ENCODE data around the gene PTGDS.

Gene PTGDS

DNA sequence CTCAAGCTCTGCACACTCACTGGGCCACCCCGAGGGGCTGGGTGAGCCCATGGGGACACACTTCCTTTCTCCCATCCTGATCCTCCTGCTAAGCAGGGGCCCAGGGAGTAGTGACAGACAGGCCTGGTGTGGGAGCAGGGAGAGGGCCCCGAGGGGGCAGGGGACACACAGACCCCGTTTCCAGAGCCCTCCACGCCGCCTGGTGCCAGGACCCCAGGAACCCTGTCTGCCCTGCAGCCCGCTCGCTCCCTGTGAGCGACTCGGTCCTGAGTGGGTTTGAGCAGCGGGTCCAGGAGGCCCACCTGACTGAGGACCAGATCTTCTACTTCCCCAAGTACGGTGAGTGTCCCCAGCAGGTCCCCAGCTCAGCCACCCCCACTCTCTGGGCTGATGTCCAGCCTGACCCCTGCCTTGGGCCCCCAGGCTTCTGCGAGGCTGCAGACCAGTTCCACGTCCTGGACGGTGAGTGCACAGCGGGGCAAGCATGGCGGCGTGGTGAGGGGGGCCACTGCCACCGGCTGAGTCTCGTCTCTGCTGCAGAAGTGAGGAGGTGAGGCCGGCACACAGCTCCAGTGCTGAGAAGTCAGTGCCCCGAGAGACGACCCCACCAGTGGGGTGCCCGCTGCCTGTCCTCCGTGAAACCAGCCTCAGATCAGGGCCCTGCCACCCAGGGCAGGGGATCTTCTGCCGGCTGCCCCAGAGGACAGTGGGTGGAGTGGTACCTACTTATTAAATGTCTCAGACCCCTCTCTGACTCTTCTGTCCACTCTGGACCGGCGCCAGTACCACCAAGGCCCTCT, 30.9 kb upstream of the PTGDS start:
- no peak for DNase-seq (ENCODE audit: low spot score)

DNA sequence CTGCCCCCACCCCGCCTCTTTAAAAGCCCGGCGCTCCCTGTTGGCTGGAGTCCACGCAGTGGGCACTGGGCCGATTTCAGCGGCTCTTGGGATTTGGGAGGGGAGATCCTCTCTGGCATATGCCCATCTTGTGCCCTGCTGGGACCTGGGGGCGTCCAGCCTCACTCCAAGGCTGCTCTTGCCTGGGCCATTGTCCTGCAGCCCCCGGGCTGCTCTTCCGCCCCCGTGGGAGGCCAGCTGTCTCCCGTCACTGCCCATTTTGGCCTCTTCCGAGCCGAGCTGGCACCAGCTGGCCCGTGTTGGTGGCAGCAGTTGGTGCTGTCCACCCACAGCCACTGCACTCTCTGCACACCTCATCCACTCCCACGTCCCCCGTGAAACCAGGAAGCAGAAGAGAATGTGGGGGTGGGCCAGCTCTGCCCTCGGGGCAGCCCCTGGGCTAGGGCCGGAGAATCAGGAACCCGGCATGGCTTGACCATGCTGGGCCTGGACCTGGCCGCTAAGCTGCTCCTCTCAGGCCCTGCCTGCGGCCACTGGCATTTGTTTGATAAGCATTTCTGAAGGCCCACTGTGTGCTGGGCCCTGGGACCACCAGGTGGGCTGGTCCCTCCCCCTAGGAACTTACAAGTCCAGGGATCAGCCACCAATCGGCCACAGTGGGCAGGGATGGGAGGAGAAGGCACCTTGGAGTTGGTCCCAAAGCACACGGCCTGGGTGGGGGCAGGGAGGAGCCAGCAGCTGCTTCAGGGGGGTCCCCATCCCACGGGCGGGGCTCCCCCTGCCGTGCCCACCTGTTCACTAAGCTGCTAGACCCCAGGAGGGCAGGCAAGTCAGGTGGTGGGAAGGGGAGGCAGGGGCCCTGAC, 30.0 kb upstream of the PTGDS start:
- no peak for DNase-seq (ENCODE audit: low spot score)

- peak; percentile 78 for DNase-seq (ENCODE audit: low spot score)
Observed at GRCh38 chr9:136947955-136948510, 29.3 kb upstream of the PTGDS start.

GRCh38 chr9:136949239-136949816, 28.0 kb upstream of the PTGDS start:
- no peak for DNase-seq (ENCODE audit: low spot score)

- peak; percentile 97 for DNase-seq (ENCODE audit: low spot score)
Observed at GRCh38 chr9:136949817-136950655, 27.3 kb upstream of the PTGDS start.

GRCh38 chr9:136950656-136951276, 26.5 kb upstream of the PTGDS start:
- DNase-seq (ENCODE audit: low spot score) = no peak

DNA sequence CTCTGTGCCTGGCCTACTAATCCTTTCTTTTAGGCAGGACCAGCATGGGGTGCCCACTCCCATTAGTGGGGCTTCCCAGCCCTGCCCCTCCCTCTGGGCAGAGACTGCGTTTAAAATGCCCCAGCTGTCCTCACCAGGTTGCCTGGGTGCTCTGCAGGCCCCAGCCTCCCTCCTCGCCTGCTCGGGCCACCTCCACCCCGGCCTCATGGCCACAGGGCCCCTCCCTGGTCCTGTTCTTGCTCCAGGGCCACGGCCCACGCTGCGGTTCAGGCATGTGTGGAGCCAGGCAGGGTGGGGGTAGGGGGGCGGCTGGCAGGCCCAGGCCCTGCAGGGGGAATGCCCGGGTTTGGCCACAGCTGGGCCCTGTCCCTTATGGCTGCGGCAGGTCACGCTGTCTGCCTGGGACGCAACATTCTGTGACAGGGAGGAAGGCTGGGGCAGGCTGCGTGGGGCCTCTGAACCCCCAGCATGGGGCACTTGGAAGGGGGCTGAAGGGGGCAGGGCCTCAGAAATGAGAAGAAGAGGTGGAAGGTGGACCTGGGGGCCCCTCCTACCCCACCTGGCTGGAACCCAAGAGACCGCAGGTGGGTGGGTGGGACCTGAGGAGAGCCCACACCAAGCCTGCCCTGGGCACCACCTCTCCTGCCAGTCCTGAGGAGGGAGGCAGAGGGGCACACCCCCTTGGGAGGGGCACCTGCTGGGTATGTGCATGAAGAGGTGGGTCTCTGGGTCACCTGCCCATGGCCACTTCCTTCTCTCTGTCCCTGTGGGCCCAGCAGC, 25.6 kb upstream of the PTGDS start, which contains the start of gene LCN12:
Gene LCN12 (plus strand): TSS at position 733 of the 780 bp plus-strand sequence. CDS start 55 bp downstream, outside the sequence.
- DNase-seq (ENCODE audit: low spot score) = no peak

DNA sequence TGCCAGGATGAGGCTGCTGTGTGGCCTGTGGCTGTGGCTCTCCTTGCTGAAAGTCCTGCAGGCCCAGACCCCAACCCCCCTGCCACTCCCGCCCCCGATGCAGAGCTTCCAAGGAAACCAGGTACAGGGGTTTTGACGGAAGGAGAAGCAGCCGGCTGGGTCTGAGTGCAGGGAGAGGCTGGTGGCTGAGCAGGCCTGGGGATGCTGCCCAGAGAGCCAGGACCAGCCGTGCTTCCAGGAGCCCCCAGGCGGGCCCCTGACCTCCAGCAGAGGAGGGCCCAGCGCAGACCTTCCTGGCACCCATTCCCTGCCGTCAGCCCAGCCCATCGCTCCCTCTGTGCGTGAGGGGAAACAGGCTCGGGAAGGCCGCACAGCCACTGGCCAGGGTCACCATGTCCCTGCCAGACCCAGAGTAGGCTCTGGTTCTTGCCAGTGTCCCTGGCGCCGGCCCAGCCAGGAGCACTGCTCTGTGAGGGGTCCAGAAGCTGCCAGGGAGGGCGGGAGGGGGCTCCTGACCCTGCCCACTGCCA, 24.9 kb upstream of the PTGDS start:
- DNase-seq (ENCODE audit: low spot score) = no peak

DNA sequence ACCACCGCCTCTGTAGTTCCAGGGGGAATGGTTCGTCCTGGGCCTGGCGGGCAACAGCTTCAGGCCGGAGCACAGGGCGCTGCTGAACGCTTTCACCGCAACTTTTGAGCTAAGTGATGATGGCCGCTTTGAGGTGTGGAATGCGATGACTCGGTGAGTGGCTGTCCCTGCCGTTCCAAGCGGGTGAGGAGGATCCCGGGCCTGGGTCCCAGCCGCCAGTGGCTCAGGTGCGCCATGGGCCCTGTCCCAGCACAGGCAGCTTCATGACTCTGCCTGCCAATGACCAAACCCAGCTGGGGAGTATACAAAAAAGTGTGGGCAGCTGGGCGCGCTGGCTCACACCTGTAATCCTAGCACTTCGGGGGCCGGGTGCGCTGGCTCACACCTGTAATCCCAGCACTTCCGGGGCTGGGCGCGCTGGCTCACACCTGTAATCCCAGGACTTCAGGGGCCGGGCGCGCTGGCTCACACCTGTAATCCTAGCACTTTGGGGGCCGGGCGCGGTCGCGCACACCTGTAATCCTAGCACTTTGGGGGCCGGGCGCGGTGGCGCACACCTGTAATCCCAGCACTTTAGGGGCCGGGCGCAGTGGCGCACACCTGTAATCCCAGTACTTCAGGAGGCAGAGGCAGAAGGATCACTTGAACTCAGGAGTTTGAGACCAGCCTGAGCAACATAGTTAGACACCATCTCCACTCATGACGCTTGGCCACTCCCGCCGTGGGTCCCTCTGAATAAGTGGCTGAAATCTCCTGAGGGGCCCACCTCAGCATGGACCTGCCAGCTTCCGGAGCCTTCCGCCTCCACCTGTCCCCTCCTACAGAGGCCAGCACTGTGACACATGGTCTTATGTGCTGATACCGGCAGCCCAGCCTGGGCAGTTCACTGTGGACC, 24.2 kb upstream of the PTGDS start:
- no peak for DNase-seq (ENCODE audit: low spot score)

DNA sequence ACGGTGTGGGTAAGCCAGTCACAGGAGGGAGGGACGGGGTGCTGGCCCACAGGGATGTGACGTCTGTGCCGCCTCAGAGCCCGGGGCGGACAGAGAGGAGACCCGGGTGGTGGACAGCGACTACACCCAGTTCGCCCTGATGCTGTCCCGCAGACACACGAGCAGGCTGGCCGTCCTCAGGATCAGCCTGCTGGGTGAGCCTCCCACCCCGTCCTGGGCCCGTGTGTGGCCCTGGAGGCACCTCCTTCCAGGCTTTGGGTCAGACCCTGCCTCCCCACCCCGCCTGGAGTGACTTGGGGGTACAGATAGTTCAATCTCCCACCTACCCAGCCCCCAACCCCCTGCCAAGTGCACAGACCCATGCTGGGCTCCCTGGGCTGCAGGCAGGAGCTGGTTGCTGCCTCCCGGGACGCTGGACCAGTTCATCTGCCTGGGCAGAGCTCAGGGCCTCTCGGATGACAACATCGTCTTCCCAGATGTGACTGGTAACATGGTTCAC, 23.5 kb upstream of the PTGDS start:
- DNase-seq (ENCODE audit: low spot score) = no peak

DNA sequence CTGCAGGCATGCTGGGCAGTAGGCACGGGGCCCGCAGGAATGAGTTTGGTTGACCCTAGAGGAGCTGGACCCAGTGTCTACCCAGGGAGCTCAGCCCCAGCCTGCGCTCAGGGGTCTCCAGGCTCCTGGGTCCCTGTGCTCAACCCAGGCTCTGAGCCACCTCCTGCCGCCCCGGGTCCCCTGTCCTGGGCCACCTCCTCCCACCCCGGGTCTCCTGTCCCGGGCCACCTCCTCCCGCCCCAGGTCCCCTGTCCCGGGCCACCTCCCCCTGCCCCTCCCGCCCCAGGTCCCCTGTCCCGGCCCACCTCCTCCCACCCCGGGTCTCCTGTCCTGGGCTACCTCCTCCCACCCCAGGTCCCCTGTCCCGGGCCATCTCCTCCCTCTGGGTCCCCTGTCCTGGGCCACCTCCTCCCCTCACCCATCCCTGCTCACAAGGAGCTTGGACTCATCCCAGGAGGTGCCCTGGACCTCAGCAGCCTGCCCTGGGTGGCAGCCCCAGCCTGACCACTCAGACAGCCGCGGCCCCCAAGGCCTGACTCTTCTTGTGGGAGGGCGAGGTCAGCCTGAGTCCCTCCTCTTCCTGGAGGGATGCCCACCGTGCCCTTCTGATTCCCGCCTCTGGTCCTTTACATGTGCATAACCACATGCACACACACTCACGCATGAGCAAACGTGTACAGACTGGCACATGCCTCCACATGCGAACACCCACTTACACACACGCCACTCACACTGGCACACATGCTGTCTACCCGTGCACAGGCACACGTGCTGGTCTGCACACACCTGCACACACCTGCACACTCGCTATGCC, 22.8 kb upstream of the PTGDS start:
- no peak for DNase-seq (ENCODE audit: low spot score)

DNA sequence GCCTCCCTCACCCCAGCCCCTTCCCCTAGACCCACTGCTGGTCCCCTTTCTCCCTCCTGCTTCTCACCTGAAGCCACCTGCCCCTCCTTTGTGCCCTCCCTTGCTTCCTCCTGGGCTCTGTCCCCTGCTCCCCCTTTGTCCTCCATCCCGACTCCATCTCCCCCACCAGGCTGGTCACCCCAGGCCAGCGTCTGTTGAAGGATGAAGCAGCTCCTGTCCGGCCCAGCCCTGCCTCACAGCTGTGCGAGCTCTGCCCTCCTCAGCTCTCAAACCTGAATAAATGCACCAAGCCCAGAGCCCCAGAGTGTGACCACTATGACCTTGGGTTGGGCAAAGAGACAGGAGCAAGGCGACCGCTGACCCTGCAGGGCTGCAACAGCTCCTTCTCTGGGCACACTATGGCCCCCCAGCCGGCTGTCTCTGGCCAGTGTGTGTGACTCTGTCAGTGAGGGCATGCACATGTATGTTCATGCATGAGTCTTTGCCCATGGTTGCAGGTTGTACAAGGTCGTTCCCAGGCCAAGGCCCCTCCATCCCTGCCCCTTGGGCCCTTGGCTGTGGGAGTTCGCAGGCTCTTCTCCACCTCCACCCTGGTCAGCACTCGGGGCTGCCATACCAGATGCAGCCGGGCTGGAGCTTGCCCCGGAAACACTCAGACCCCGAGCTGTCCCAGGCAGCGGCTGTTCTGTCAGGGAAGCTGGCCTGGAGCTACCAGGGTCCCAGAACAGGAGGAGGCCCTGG, 21.9 kb upstream of the PTGDS start:
- no peak for DNase-seq (ENCODE audit: low spot score)

- DNase-seq (ENCODE audit: low spot score) = no peak
Observed at GRCh38 chr9:136955943-136956335, 21.4 kb upstream of the PTGDS start.

- no peak for DNase-seq (ENCODE audit: low spot score)
Observed at GRCh38 chr9:136956604-136957003, 20.7 kb upstream of the PTGDS start.

GRCh38 chr9:136957461-136957860, 19.8 kb upstream of the PTGDS start:
- DNase-seq (ENCODE audit: low spot score) = no peak

DNA sequence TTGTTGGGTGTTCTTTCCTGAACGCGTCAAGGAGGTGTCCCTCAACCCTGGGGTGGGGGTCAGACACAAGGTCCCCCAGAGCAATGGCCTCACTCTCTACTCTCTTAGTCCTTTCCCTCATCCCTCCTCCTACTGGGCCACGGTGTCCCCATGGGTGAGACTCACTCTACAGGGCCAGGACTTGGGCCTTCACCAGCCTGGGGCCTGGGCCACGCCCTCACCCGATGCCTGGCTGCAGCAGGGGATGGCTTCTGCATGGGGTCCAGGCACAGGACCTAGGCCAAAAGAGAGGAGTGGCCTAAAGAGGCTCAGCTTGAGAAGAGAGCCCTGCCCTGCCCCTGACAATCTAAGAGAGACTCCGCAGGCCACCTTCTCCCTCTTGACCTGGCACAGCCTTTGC, 19.4 kb upstream of the PTGDS start:
- no peak for DNase-seq (ENCODE audit: low spot score)

- DNase-seq (ENCODE audit: low spot score) = no peak
Observed at GRCh38 chr9:136958473-136958872, 18.8 kb upstream of the PTGDS start.

All from ecto neural progenitor cell (in vitro differentiated cells).